Keratinocyte (primary cell): Measurements from ENCODE around the gene PHF8.

Experiments used
- CTCF ChIP-seq, 3 experiments: IDR thresholded peaks in 1 of 3; conservative IDR thresholded peaks in 1 of 3; optimal IDR thresholded peaks in 1 of 3; 2 replicates in 2 of 3; 3 replicates in 1 of 3; pipeline versions ENCODE3 to v1.5.1; 2011; ENCODE audit warnings: low read length in 3 of 3, mild to moderate bottlenecking in 3 of 3, moderate library complexity in 2 of 3, control low read depth in 1 of 3, inconsistent platforms in 1 of 3; ENCODE audit not compliant: insufficient read depth in 2 of 3; ENCODE audit errors: extremely low read depth in 1 of 3
- EZH2 ChIP-seq: IDR thresholded peaks from one replicate; pipeline ENCODE4 v1.6.1; 2012; ENCODE audit warnings: inconsistent platforms, mild to moderate bottlenecking, low read length, moderate library complexity

GRCh38 chrX:53930515-53931380 lies 113.5 kb downstream of the PHF8 start:
- TF ChIP-seq CTCF (optimal IDR thresholded peaks at IDR 0.05 in 1 of 3, IDR thresholded peaks at IDR 0.05 in 1 of 3, conservative IDR thresholded peaks at IDR 0.05 in 1 of 3; ENCODE audit: extremely low read depth in 1 of 3, insufficient read depth in 2 of 3, low read length in 3 of 3) (no peak), EZH2 (no peak)
